OCI-M2 (cell line): ENCODE measurements around the gene STK40.

Experiments
- DNase-seq: peaks from one replicate; lab custom pipeline; 2025; ENCODE audit not compliant: unreplicated experiment; lab: John Stamatoyannopoulos, UW

Gene STK40

GRCh38 chr1:36377791-36378492 lies 7.8 kb downstream of the STK40 start:
- no peak for DNase-seq

- no peak for DNase-seq
These were observed 13.1 kb downstream of the STK40 start for GRCh38 chr1:36372617-36373016.

- DNase-seq: peak; percentile 11
These were observed 16.5 kb downstream of the STK40 start for GRCh38 chr1:36369061-36369861.

GRCh38 chr1:36367798-36368197 lies 17.9 kb downstream of the STK40 start:
- DNase-seq: no peak

GRCh38 chr1:36367066-36367465 lies 18.7 kb downstream of the STK40 start:
- DNase-seq: no peak

GRCh38 chr1:36366091-36366661 lies 19.5 kb downstream of the STK40 start:
- DNase-seq: no peak

GRCh38 chr1:36365381-36365780 lies 20.3 kb downstream of the STK40 start:
- DNase-seq: no peak

GRCh38 chr1:36359911-36360550 lies 25.7 kb downstream of the STK40 start:
- DNase-seq: no peak

- no peak for DNase-seq
These were observed 26.3 kb downstream of the STK40 start for GRCh38 chr1:36359383-36359782.

GRCh38 chr1:36358514-36359084 lies 27.1 kb downstream of the STK40 start:
- no peak for DNase-seq

- no peak for DNase-seq
These were observed 29.9 kb downstream of the STK40 start for GRCh38 chr1:36355811-36356210.

GRCh38 chr1:36354486-36354885 lies 31.2 kb downstream of the STK40 start:
- DNase-seq: no peak

GRCh38 chr1:36352910-36353878 lies 32.5 kb downstream of the STK40 start:
- DNase-seq: no peak

- no peak for DNase-seq
These were observed 33.4 kb downstream of the STK40 start for GRCh38 chr1:36352125-36352909.

- no peak for DNase-seq
These were observed 34.3 kb downstream of the STK40 start for GRCh38 chr1:36351227-36351977.

GRCh38 chr1:36350659-36351226 lies 35.0 kb downstream of the STK40 start:
- no peak for DNase-seq

GRCh38 chr1:36349839-36350238 lies 35.9 kb downstream of the STK40 start:
- DNase-seq: no peak

GRCh38 chr1:36349241-36349671 lies 36.5 kb downstream of the STK40 start:
- no peak for DNase-seq
